Cardiac fibroblast (primary cell): ENCODE measurements around the gene MPPED1.

Experiments
- DNase-seq, 2 donors: peaks; one replicate each; pipeline versions ENCODE4 v3.0.0 to v3.0.0-alpha.2; 2010; ENCODE audit warnings: low read depth in 2 of 2
- H3K4me3 ChIP-seq, 2 donors: replicated peaks in 1 of 2; 1 replicate in 1 of 2; 2 replicates in 1 of 2; pipeline ENCODE4 v1.5.1; 2011; ENCODE audit warnings: low read depth in 2 of 2, low read length in 2 of 2, mild to moderate bottlenecking in 2 of 2, moderate library complexity in 1 of 2
- TF ChIP-seq, protein P1 (sequence below): IDR thresholded peaks from one replicate; pipeline ENCODE4 v1.5.1; 2011; ENCODE audit warnings: low read depth, mild to moderate bottlenecking, low read length, inconsistent platforms

Gene MPPED1

DNA sequence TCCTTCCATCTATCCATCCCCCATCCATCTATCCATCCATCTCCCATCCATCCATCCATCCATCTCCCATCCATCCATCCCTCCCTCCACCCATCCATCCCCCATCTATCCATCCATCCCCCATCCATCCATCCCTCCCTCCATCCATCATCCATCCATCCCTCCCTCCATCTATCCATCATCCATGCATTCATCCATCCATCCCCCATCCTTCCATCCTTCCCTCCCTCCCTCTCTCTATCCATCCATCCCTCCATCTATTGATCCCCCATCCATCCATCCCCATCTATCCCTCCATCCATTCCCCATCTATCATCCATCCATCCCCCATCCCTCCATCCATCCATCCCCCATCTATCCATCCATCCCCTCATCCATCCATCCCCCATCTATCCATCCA lies 96.7 kb downstream of the MPPED1 start:
- no peak for DNase-seq
- H3K4me3 ChIP-seq, result no peak overlapping the region
- TF ChIP-seq, protein P1, sequence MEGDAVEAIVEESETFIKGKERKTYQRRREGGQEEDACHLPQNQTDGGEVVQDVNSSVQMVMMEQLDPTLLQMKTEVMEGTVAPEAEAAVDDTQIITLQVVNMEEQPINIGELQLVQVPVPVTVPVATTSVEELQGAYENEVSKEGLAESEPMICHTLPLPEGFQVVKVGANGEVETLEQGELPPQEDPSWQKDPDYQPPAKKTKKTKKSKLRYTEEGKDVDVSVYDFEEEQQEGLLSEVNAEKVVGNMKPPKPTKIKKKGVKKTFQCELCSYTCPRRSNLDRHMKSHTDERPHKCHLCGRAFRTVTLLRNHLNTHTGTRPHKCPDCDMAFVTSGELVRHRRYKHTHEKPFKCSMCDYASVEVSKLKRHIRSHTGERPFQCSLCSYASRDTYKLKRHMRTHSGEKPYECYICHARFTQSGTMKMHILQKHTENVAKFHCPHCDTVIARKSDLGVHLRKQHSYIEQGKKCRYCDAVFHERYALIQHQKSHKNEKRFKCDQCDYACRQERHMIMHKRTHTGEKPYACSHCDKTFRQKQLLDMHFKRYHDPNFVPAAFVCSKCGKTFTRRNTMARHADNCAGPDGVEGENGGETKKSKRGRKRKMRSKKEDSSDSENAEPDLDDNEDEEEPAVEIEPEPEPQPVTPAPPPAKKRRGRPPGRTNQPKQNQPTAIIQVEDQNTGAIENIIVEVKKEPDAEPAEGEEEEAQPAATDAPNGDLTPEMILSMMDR, result no peak

GRCh38 chr22:43509337-43509736 lies 97.5 kb downstream of the MPPED1 start:
- TF ChIP-seq, protein P1, result no peak

DNA sequence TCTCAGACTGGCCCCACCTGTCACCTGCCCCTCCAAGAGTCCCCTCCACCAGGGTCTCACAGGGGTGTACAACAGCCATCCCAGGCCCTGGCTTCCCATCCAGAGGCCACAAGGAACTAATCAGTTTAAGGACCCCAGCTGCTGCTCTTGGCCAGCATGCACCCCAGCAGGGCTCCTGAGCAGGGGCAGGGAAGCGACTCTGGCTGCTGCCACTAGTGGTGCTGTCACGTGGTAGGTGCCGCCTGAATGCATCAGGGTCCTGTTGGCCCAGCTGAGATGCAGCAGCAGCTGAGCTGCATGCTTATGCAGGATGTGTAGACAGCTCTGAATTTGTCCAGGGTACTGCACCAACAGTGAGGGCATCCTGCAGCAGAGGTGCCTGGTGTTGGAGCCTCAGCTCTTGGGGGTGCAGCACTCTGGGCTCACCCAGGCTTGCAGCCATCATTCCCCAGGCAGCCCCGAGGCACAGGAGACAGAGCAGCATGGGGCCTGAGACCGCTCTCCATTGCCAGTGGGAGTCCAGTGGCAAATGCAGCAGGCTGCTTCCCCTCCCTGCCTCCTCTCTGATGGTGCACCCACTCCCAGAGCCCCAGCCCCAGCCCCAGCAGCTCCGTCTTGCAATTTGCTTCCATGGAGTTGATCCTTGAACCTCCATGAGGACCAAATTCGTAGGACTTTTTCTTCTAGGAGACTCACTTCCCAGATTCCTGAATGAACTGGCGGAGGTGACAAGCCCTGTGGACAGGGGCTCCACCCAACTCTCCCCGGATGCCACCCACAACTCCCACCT lies 98.7 kb downstream of the MPPED1 start:
- TF ChIP-seq, protein P1, result no peak
- no peak for DNase-seq
- H3K4me3 ChIP-seq, result no peak overlapping the region

More at GRCh38 chr22:43509337-43509736, 97.5 kb downstream of the MPPED1 start:
- no peak for DNase-seq
- H3K4me3 ChIP-seq, result no peak overlapping the region

DNA sequence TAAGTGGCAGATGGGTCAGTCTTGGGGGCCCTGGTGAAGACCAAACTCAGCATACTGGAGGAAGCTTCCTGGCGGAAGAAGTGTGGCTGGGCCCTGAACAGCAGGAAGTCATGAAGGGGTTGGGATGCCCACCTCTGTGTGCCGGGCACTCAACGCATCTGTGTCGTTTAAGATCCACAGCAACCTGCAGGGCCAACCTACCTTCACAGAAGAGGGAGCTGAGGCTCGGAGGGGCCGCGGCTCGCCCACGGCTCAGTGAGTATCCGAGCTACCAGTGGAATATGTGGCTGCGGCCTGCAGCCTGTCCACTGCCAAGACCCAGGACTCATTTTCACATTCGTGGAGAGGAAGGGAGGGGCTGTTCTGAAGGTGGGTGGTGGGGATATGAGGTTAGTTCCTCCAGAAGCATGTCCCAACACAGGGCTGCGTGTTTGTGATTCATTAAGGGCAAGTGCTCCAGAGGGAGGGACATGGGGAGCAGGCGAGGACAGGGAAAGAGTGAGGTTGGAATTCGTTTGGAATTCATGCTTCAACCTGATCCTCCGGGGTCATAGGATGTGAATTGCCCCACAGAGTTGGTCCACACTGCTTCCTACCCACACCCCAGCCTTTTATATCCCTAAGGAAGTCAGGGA lies 99.6 kb downstream of the MPPED1 start:
- no peak for DNase-seq
- TF ChIP-seq, protein P1, result no peak

DNA sequence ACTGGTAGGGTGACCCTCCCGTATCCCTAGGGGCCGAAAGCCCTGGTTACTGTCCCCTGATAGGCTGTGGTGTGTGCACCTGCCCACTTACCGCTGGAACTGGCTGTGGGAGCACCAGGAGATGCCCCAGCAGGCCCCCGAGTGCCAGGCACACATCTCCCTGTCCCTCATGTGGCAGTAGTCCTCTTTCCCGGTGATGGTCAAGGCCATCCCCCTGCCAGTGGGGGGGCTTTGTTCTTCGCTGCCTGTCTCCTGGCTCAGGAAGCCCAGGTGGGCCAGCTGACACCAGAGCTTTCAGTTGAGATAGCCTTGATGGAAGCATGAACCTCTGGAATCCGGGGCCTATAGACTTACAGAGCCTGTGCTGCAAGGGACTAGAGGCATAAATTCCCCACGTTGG lies 100.5 kb downstream of the MPPED1 start:
- no peak overlapping the region for H3K4me3 ChIP-seq
- DNase-seq, result no peak
- TF ChIP-seq, protein P1, result no peak

More for the DNA sequence above, 99.6 kb downstream of the MPPED1 start:
- no peak overlapping the region for H3K4me3 ChIP-seq

DNA sequence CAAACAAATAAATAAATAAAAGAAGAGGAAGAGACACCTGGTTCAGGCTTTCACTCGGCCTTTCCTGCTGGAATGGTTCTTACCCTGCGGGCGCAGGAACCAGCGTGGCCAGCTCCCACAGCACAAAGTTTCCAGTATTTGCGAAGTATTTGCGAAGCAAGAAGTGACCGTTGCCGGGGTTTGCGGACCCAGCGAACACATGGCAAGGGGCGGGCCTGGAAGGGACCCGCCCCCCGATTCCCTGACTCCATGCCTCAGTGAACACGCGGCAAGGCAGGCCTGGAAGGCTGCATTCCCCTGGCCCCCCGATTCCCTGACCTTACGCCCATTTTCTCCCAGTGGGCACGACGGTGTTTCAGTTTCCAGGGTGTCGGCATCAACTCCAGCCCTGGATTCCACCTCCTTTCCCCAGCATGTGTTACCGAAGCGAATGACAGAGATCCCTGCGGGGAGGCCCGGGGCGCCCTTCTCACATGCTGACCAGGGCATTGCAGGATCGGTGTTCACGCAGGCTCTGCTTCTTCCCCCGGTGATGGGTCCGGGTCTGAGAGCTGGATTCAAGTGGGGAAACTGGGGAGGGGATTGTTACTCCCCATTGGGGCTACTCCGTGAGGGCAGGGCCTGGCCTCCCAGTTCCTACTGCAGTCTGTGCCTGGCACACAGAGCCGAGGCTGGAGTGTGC lies 102.8 kb downstream of the MPPED1 start:
- no peak for DNase-seq
- H3K4me3 ChIP-seq, result no peak overlapping the region
- TF ChIP-seq, protein P1, result no peak
